Testis (tissue), 3 donors: ENCODE data around the gene OR6J1. TPM values are rescaled to one million over a fixed set of nuclear protein-coding genes. Genes with fewer than 3 reads are reported as not detected.
"Not testable (repeated sequence)": the region's sequence is repeated elsewhere in the genome, so short reads cannot be mapped to it uniquely, and the experiment has no call there.

Experiments used
- DNase-seq: peaks from one replicate; pipeline ENCODE4 v3.0.0-alpha.2; 2019
- H3K27ac ChIP-seq, 2 donors: fragments of 200-600 bp; sonication (generic); one replicate each; pipeline ENCODE4 v1.5.1; 2019
- H3K27me3 ChIP-seq: fragments of 200-600 bp; sonication (generic); one replicate; pipeline ENCODE4 v1.5.1; 2019
- H3K36me3 ChIP-seq: fragments of 200-600 bp; sonication (generic); one replicate; pipeline ENCODE4 v1.5.1; 2017; ENCODE audit warnings: low read depth; ENCODE audit errors: missing control alignments
- H3K4me1 ChIP-seq: fragments of 200-600 bp; sonication (generic); one replicate; pipeline ENCODE4 v1.5.1; 2019
- H3K4me3 ChIP-seq, 2 donors: fragments of 200-600 bp; sonication (generic); one replicate each; pipeline ENCODE4 v1.5.1; 2017 to 2019
- H3K9me3 ChIP-seq: fragments of 200-600 bp; sonication (generic); one replicate; pipeline ENCODE4 v1.5.1; 2017
- POLR2A ChIP-seq: fragments of 450-650 bp; IDR thresholded peaks from one replicate; pipeline ENCODE4 v1.6.1; 2017; ENCODE audit warnings: antibody characterized with exemption, mild to moderate bottlenecking, moderate library complexity
- WGBS, 2 donors: methylation state at CpG; one replicate each; pipeline ENCODE4 v1.1.5; 2018; 5-methylcytosine and 5-hydroxymethylcytosine counted together
- intact Hi-C: fragments of 100-400 bp; cut with DNase I; formaldehyde crosslinking; loops from one replicate; pipeline ENCODE4 v1.15.1; 2023; ENCODE audit warnings: low total_unique reads
- polyA plus RNA-seq: library from polyadenylated mRNA; stranded (reverse); fragments of 350-450 nt; fragmentation: Illumina TruSeq; extraction: RNeasy Lipid Tissue Mini Kit (QIAGEN cat#74804); gene quantifications from one replicate; pipeline ENCODE4 v1.2.3, GENCODE V29; 2014; ENCODE audit warnings: low read depth, low replicate concordance; ENCODE audit not compliant: insufficient read depth
- total RNA-seq, 2 donors: library from RNA; depleted of rRNA; stranded (reverse); fragments of >200 nt; gene quantifications; one replicate each; pipeline ENCODE4 v1.2.3, GENCODE V29; 2016
- TF ChIP-seq, protein P1 (sequence below), 3 experiments: fragments of 450-650 bp in 2 of 3; fragments of 200-600 bp in 1 of 3; sonication (generic) in 1 of 3; IDR thresholded peaks; one replicate each; pipeline ENCODE4 v1.5.1; 2016 to 2019; ENCODE audit warnings: antibody characterized with exemption in 3 of 3, mild to moderate bottlenecking in 2 of 3, moderate library complexity in 1 of 3

Gene OR6J1
- total and polyA plus RNA-seq, 3 donors from 2014 or later: 0.19 TPM; not detected in 2

DNA sequence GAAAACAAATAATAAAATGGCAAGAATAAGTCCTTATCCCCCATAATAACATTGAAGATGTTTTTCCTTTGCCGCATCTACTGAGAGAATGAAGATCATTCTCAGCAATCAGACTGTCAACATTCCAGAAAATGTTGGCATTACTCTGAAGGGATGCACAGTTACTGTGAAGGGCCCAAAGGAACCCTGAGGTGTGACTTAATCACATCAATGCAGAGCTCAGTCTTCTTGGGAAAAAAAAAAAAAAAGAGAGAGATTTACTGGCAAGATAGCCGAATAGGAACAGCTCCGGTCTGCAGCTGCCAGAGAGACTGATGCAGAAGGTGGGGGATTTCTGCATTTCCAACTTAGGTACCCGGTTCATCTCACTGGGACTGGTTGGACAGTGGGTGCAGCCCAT is 41.3 kb upstream of the OR6J1 start:
- intact Hi-C loops: no loop called here
- Histone ChIP-seq H3K4me1 (no peaks in the 10 kb centered on the region), H3K4me3 (no peak overlapping the region), H3K36me3 (no peaks in the 10 kb centered on the region), H3K9me3 (no peaks in the 10 kb centered on the region), H3K27ac (no peak overlapping the region), H3K27me3 (no peaks in the 10 kb centered on the region)
- no peak for DNase-seq
- 45 to 53% methylated on average over 4 of the region's 4 CpGs for WGBS, 2 donors
- TF ChIP-seq POLR2A: no peak
- TF ChIP-seq, protein P1, sequence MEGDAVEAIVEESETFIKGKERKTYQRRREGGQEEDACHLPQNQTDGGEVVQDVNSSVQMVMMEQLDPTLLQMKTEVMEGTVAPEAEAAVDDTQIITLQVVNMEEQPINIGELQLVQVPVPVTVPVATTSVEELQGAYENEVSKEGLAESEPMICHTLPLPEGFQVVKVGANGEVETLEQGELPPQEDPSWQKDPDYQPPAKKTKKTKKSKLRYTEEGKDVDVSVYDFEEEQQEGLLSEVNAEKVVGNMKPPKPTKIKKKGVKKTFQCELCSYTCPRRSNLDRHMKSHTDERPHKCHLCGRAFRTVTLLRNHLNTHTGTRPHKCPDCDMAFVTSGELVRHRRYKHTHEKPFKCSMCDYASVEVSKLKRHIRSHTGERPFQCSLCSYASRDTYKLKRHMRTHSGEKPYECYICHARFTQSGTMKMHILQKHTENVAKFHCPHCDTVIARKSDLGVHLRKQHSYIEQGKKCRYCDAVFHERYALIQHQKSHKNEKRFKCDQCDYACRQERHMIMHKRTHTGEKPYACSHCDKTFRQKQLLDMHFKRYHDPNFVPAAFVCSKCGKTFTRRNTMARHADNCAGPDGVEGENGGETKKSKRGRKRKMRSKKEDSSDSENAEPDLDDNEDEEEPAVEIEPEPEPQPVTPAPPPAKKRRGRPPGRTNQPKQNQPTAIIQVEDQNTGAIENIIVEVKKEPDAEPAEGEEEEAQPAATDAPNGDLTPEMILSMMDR (IDR thresholded peaks at IDR 0.05): no peak

DNA sequence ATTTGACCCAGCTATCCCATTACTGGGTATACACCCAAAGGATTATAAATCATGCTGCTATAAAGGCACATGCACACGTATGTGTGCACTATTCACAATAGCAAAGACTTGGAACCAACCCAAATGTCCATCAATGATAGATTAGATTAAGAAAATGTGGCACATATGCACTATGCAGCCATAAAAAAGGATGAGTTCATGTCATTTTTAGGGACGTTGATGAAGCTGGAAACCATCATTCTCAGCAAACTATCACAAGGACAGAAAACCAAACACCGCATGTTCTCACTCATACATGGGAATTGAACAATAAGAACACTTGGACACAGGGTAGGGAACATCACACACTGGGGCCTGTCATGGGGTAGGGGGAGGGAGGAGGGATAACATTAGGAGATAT is 39.3 kb upstream of the OR6J1 start:
- H3K27me3 ChIP-seq, H3K36me3 ChIP-seq, intact Hi-C loops, H3K9me3 ChIP-seq, DNase-seq, H3K4me3 ChIP-seq, H3K4me1 ChIP-seq, H3K27ac ChIP-seq: not testable (repeated sequence)
- WGBS, 2 donors: 68 to 69% methylated on average over 3 of the region's 3 CpGs

DNA sequence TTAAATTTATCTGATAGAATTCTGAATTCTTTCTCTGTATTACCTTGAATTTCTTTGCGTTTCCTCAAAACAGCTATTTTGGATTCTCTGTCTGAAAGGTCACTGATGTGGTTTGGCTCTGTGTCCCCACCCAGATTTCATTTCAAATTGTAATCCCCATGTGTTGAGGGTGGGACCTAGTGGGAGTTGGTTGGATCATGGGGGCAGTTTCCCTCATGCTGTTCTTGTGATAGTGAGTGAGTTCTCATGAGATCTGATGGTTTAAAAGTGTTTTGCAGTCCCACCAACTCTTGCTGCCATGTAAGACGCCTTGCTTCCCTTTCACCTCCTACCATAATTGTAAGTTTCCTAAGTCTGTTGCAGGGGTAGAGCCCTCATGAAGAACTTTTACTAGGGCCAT is 34.1 kb upstream of the OR6J1 start:
- WGBS, 2 donors: 83 to 93% methylated on average over 2 of the region's 2 CpGs
- Histone ChIP-seq H3K27me3 (no peaks in the 10 kb centered on the region), H3K36me3 (no peaks in the 10 kb centered on the region), H3K4me3 (no peak overlapping the region), H3K27ac (no peak overlapping the region), H3K4me1 (no peaks in the 10 kb centered on the region), H3K9me3 (no peaks in the 10 kb centered on the region)
- intact Hi-C loops: no loop called here
- TF ChIP-seq POLR2A: no peak
- TF ChIP-seq, protein P1 (IDR thresholded peaks at IDR 0.05): no peak
- no peak for DNase-seq

DNA sequence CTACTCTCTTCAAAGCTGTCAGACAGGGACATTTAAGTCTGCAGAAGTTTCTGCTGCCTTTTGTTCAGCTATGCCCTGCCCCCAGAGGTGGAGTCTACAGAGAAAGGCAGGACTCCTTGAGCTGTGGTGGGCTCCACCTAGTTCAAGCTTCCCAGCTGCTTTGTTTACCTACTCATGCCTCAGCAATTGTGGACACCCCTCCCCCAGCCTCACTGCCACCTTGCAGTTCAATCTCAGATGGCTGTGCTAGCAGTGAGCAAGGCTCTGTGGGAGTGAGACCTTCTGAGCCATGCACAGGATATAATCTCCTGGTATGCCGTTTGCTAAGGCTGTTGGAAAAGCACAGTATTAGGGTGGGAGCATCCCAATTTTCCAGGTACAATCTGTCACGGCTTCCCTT is 33.4 kb upstream of the OR6J1 start:
- DNase-seq, H3K4me1 ChIP-seq, H3K4me3 ChIP-seq, intact Hi-C loops, H3K36me3 ChIP-seq, H3K27me3 ChIP-seq, H3K27ac ChIP-seq, H3K9me3 ChIP-seq: not testable (repeated sequence)
- WGBS, 2 donors: 62 to 80% methylated on average over 2 of the region's 2 CpGs

DNA sequence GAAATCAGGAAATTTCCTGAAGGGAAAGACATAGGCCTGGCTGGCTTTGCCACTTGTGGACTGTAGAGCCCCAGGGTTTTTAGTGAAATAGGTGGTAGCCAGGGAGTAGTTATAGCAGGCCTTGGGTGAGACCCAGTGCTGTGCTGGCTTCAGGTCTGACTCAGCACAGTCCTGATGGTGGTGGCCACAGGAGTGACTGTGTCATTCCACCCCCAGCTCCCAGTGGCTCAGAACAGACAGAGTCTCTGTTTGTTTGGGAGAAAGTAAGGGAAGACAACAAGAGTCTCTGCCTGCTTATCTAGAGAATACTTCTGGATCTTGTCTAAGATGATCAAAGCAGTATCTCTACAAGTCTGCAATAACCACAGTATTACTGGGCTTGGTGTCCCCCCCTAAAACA is 27.5 kb upstream of the OR6J1 start:
- H3K9me3 ChIP-seq: no peaks in the 10 kb centered on the region
- no peak for DNase-seq
- TF ChIP-seq, protein P1 (IDR thresholded peaks at IDR 0.05): no peak
- TF ChIP-seq POLR2A: no peak
- intact Hi-C loops: no loop called here
- H3K4me3 ChIP-seq: no peak overlapping the region
- H3K27ac ChIP-seq: no peak overlapping the region
- H3K4me1 ChIP-seq: no peaks in the 10 kb centered on the region
- H3K27me3 ChIP-seq: no peaks in the 10 kb centered on the region
- H3K36me3 ChIP-seq: no peaks in the 10 kb centered on the region

DNA sequence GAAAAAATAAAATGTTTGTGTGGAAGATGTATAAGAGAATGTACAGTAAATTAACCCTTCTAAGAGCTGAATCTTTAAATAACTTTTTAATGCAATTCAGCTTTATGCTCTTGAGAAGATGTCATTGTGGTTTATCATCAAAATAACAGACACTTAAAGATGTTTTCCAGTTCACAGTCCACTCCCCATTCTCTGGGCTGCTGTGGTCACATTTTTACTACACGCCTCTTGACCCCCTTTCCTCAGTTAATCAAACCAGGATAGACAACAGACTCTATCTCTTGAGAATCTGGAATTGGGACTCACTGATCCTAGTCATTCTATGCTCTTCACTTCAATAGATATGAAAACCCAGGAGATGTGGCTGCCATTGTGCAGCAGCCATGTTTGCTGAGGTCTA is 24.7 kb upstream of the OR6J1 start:
- no peaks in the 10 kb centered on the region for H3K36me3 ChIP-seq
- H3K4me3 ChIP-seq: no peak overlapping the region
- H3K27me3 ChIP-seq: no peaks in the 10 kb centered on the region
- H3K9me3 ChIP-seq: no peaks in the 10 kb centered on the region
- no peak overlapping the region for H3K27ac ChIP-seq
- 76 to 93% methylated on average over 1 of the region's 1 CpG for WGBS, 2 donors
- intact Hi-C loops: no loop called here
- TF ChIP-seq POLR2A: no peak
- TF ChIP-seq, protein P1 (IDR thresholded peaks at IDR 0.05): no peak
- no peak for DNase-seq
- H3K4me1 ChIP-seq: no peaks in the 10 kb centered on the region
